ENCODE measurements around the gene CACNA1A.
"Not testable (repeated sequence)": the region's sequence is repeated elsewhere in the genome, so short reads cannot be mapped to it uniquely, and the experiment has no call there.

The CACNA1A gene

GRCh38 chr19:13215572-13216380 is 290.5 kb downstream of the CACNA1A start:
- DNase-seq: peak; percentile 35

- no peak for DNase-seq
Measured at GRCh38 chr19:13214036-13214730, 292.1 kb downstream of the CACNA1A start.

GRCh38 chr19:13212759-13213330 is 293.4 kb downstream of the CACNA1A start:
- DNase-seq: peak; percentile 84

- no peak for DNase-seq
Measured at GRCh38 chr19:13211426-13212308, 294.6 kb downstream of the CACNA1A start.

- DNase-seq: no peak
Measured at GRCh38 chr19:13210941-13211340, 295.3 kb downstream of the CACNA1A start.

GRCh38 chr19:13210339-13210775 is 295.9 kb downstream of the CACNA1A start:
- no peak for DNase-seq

GRCh38 chr19:13209484-13210338 is 296.6 kb downstream of the CACNA1A start:
- no peak for DNase-seq

- no peak for DNase-seq
Measured at GRCh38 chr19:13208672-13209483, 297.4 kb downstream of the CACNA1A start.

- peak; percentile 76 for DNase-seq
Measured at GRCh38 chr19:13207846-13208671, 298.2 kb downstream of the CACNA1A start.

GRCh38 chr19:13207237-13207845 is 298.9 kb downstream of the CACNA1A start:
- no peak for DNase-seq

GRCh38 chr19:13206587-13206986 is 299.7 kb downstream of the CACNA1A start:
- DNase-seq: no peak

- DNase-seq: not testable (repeated sequence)
Measured at GRCh38 chr19:13202112-13202511, 304.2 kb downstream of the CACNA1A start.

- DNase-seq: no peak
Measured at GRCh38 chr19:13198634-13199033, 307.6 kb downstream of the CACNA1A start.

GRCh38 chr19:13195678-13196077 is 310.6 kb downstream of the CACNA1A start:
- peak; percentile 69 for DNase-seq

- peak; percentile 68 for DNase-seq
Measured at GRCh38 chr19:13190781-13191540, 315.3 kb downstream of the CACNA1A start.

GRCh38 chr19:13189600-13189999 is 316.7 kb downstream of the CACNA1A start:
- no peak for DNase-seq

GRCh38 chr19:13187419-13187818 is 318.9 kb downstream of the CACNA1A start:
- no peak for DNase-seq

- not testable (repeated sequence) for DNase-seq
Measured at GRCh38 chr19:13186688-13187087, 319.6 kb downstream of the CACNA1A start.

Measured in stimulated activated CD4-positive, alpha-beta T cell treated with anti-CD3 and anti-CD28 coated beads, Interleukin-15, amount 100 ng/mL, for 24 hours (primary cell).